Measurements from ENCODE around the gene PAK4. TPM values are rescaled to one million over a fixed set of nuclear protein-coding genes. Genes with fewer than 3 reads are reported as not detected.

The PAK4 gene
- total RNA-seq, 1 experiment from 2014 or later = 69.8 TPM

- H3K4me3 Mint-ChIP-seq = no peak overlapping the region
- H3K9me3 Mint-ChIP-seq = no peaks in the 10 kb centered on the region
- H3K27me3 Mint-ChIP-seq (ENCODE audit: low read depth) = peaks cover 19% of the 10 kb centered on the region
- no peak overlapping the region for H3K27ac Mint-ChIP-seq
- ATAC-seq (no peak), DNase-seq (ENCODE audit: low spot score) (no peak)
- ChIA-PET CTCF (interaction anchor here (1.0 to 1.5 kb wide), 3 partner anchors 40 to 44 kb away, joined by 3 read pairs; no protein-coding TSS in a partner anchor), POLR2A (no interaction called here)
- H3K4me1 Mint-ChIP-seq = peaks cover 11% of the 10 kb centered on the region
- no peak for TF ChIP-seq E2F4 (CRISPR knock-in tag; IDR thresholded peaks at IDR 0.05; ENCODE audit: borderline replicate concordance, low read depth)
- no peak for TF ChIP-seq SMAD3 (CRISPR knock-in tag; IDR thresholded peaks at IDR 0.05; ENCODE audit: borderline replicate concordance)
- no peak for TF ChIP-seq ATF1 (CRISPR knock-in tag; IDR thresholded peaks at IDR 0.05)
- TF ChIP-seq AR (CRISPR knock-in tag; IDR thresholded peaks at IDR 0.05) = no peak
- no peak for TF ChIP-seq CTCF (IDR thresholded peaks at IDR 0.05)
- TF ChIP-seq JAZF1 (CRISPR knock-in tag; IDR thresholded peaks at IDR 0.05) = no peak
- TF ChIP-seq NR1H2 (CRISPR knock-in tag; IDR thresholded peaks at IDR 0.05) = no peak
- TF ChIP-seq ATF6 (CRISPR knock-in tag; IDR thresholded peaks at IDR 0.05) = no peak
- no peak for TF ChIP-seq ERG (CRISPR knock-in tag; IDR thresholded peaks at IDR 0.05)
- no peak for TF ChIP-seq NFE2L1 (CRISPR knock-in tag; IDR thresholded peaks at IDR 0.05)
- no peak for TF ChIP-seq IRF1 (CRISPR knock-in tag; IDR thresholded peaks at IDR 0.05)
- no peak for TF ChIP-seq ZNF138 (CRISPR knock-in tag; conservative IDR thresholded peaks at IDR 0.05)
- no peak for TF ChIP-seq SP1 (CRISPR knock-in tag; conservative IDR thresholded peaks at IDR 0.05)
- no peak for TF ChIP-seq GRHL2 (CRISPR knock-in tag; IDR thresholded peaks at IDR 0.05; ENCODE audit: insufficient replicate concordance, severe bottlenecking)
- TF ChIP-seq MYBL2 (CRISPR knock-in tag; IDR thresholded peaks at IDR 0.05) = no peak
- H3K36me3 Mint-ChIP-seq = no peaks in the 10 kb centered on the region
These were observed 47.0 kb upstream of the PAK4 start for GRCh38 chr19:39078436-39079200.
